Measurements from ENCODE around the gene PCDH9. TPM values are rescaled to one million over a fixed set of nuclear protein-coding genes. Genes with fewer than 3 reads are reported as not detected.

PCDH9 gene
- total RNA-seq, 6 donors from 2014 or later: 3.1 to 19.4 (median 7.8) TPM

GRCh38 chr13:66790861-66791260, 439.3 kb downstream of the PCDH9 start:
- Histone ChIP-seq H3K27me3 (no peaks in the 10 kb centered on the region), H3K4me3 (no peak overlapping the region), H3K27ac (no peak overlapping the region), H3K36me3 (no peaks in the 10 kb centered on the region), H3K9me3 (no peaks in the 10 kb centered on the region), H3K4me1 (no peaks in the 10 kb centered on the region)
- DNase-seq (no peak), ATAC-seq (ENCODE audit: low FRiP score in 2 of 2) (no peak)
- WGBS, 2 donors: 91% methylated on average over 2 of the region's 2 CpGs
- no peak for TF ChIP-seq CTCF (IDR thresholded peaks at IDR 0.05)
- no peak for TF ChIP-seq POLR2A (IDR thresholded peaks at IDR 0.05)
- TF ChIP-seq EP300 (IDR thresholded peaks at IDR 0.05): no peak
- no peak for TF ChIP-seq POLR2AphosphoS5 (IDR thresholded peaks at IDR 0.05)

DNA sequence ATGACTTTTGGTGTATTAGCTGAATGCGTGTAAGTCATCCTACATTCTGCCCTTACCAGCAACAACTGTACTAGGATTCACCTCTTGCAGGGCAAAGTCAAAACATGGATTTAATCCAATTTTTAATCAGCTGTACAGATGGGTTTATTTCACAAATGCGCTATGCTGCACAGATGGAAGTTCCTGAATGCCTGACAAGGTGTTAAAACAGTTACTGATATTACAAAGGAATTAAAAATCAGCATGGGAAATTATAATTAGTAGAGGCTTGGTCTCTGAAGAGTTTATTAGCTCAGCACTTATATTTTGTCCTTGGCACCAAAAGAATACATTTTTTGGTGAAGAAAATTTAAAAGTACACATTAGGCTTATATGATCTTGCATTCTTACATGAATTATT, 448.9 kb downstream of the PCDH9 start:
- H3K4me1 ChIP-seq: no peaks in the 10 kb centered on the region
- 84 to 92% methylated on average over 2 of the region's 2 CpGs for WGBS, 2 donors
- no peaks in the 10 kb centered on the region for H3K9me3 ChIP-seq
- ATAC-seq (ENCODE audit: low FRiP score in 2 of 2) (no peak), DNase-seq (no peak)
- no peak for TF ChIP-seq POLR2A (IDR thresholded peaks at IDR 0.05)
- no peak for TF ChIP-seq EP300 (IDR thresholded peaks at IDR 0.05)
- no peak for TF ChIP-seq CTCF (IDR thresholded peaks at IDR 0.05)
- no peak for TF ChIP-seq POLR2AphosphoS5 (IDR thresholded peaks at IDR 0.05)
- no peaks in the 10 kb centered on the region for H3K36me3 ChIP-seq
- no peak overlapping the region for H3K4me3 ChIP-seq
- H3K27me3 ChIP-seq: no peaks in the 10 kb centered on the region
- H3K27ac ChIP-seq: no peak overlapping the region

- Histone ChIP-seq H3K27me3 (no peaks in the 10 kb centered on the region), H3K36me3 (no peaks in the 10 kb centered on the region), H3K4me1 (no peaks in the 10 kb centered on the region), H3K4me3 (no peak overlapping the region), H3K27ac (no peak overlapping the region), H3K9me3 (no peaks in the 10 kb centered on the region)
- no peak for TF ChIP-seq CTCF (IDR thresholded peaks at IDR 0.05)
- TF ChIP-seq EP300 (IDR thresholded peaks at IDR 0.05): no peak
- no peak for TF ChIP-seq POLR2AphosphoS5 (IDR thresholded peaks at IDR 0.05)
- no peak for TF ChIP-seq POLR2A (IDR thresholded peaks at IDR 0.05)
- DNase-seq (no peak), ATAC-seq (ENCODE audit: low FRiP score in 2 of 2) (no peak)
- WGBS, 2 donors: 85 to 93% methylated on average over 3 of the region's 3 CpGs
Observed at GRCh38 chr13:66780814-66781213, 449.3 kb downstream of the PCDH9 start.

GRCh38 chr13:66778461-66778860, 451.7 kb downstream of the PCDH9 start:
- WGBS, 2 donors: 86 to 89% methylated on average over 1 of the region's 1 CpG
- Histone ChIP-seq H3K9me3 (no peaks in the 10 kb centered on the region), H3K27me3 (no peaks in the 10 kb centered on the region), H3K4me3 (no peak overlapping the region), H3K36me3 (no peaks in the 10 kb centered on the region), H3K27ac (no peak overlapping the region), H3K4me1 (no peaks in the 10 kb centered on the region)
- DNase-seq (no peak), ATAC-seq (ENCODE audit: low FRiP score in 2 of 2) (no peak)
- TF ChIP-seq POLR2AphosphoS5 (IDR thresholded peaks at IDR 0.05) (no peak), EP300 (IDR thresholded peaks at IDR 0.05) (no peak), CTCF (IDR thresholded peaks at IDR 0.05) (no peak), POLR2A (IDR thresholded peaks at IDR 0.05) (no peak)

- Histone ChIP-seq H3K27ac (no peak overlapping the region), H3K4me1 (no peaks in the 10 kb centered on the region), H3K4me3 (no peak overlapping the region), H3K27me3 (no peaks in the 10 kb centered on the region), H3K9me3 (no peaks in the 10 kb centered on the region), H3K36me3 (no peaks in the 10 kb centered on the region)
- 86 to 87% methylated on average over 3 of the region's 3 CpGs for WGBS, 2 donors
- TF ChIP-seq POLR2A (IDR thresholded peaks at IDR 0.05): no peak
- TF ChIP-seq EP300 (IDR thresholded peaks at IDR 0.05): no peak
- TF ChIP-seq POLR2AphosphoS5 (IDR thresholded peaks at IDR 0.05): no peak
- TF ChIP-seq CTCF (IDR thresholded peaks at IDR 0.05): no peak
- DNase-seq: no peak
- ATAC-seq (ENCODE audit: low FRiP score in 2 of 2): no peak
Observed at GRCh38 chr13:66775196-66775595, 454.9 kb downstream of the PCDH9 start.

All from upper lobe of left lung (tissue), 6 donors.